Measurements from ENCODE around the gene KASH5.
A peak's percentile ranks its signal among the peaks of the same experiment; 100 is the strongest.
"Not testable (repeated sequence)": the region's sequence is repeated elsewhere in the genome, so short reads cannot be mapped to it uniquely, and the experiment has no call there.

KASH5 gene

DNA sequence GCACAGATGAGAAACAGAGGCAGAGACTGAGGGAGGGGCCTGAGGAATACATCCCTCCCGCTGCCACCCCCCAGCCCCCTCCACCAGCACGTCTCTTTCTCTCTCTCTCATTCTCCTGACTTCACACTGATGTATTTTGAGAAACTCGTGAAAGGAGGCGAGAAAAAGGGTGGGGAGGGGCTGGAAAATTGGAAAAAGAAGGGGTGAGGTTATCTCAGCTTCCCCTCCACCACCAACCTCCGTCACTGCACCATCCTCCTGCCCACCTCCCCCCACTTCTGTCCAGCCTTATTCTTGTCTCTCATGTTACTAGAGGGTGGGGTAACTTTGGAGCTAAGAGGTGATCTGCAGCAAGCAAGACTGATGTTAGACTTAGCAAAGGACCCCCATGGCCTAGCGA lies 51.8 kb downstream of the KASH5 start:
- DNase-seq, result no peak

DNA sequence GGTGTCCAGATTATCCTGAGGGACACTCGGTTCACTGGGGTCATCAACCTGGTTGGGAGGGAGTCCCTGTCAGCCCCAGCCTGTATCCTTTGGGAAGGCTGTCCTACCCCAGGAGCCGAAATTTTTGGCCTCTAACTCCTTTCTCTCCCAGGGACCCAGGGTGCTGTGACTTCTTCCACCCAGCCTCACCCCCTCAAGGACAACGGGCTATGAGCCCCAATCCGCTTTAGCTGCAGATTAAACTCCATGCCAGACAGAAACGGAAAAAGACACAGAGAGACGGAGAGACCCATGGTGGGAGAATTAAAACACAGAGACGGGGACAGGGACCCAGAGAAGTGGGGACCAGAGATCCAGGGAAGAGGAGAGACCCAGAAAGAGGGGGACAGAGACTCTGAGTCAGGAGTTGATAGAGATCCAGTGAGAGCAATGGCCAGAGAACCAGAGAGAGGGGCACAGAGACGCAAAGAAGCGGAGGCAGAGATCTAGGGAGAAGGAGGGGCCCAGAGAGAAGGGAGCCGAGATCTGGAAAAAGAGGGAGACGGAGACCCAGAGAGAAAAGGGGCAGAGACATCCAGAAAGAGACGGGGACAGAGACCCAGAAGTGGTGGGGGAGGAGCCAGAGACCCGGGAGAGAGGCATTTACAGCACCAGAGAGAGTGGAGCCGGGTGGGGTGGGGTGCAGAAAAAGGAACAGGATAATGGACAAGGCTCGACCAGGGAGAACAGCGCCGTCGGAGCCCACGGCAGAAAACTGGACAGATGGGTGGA lies 52.6 kb downstream of the KASH5 start:
- DNase-seq, result no peak

DNA sequence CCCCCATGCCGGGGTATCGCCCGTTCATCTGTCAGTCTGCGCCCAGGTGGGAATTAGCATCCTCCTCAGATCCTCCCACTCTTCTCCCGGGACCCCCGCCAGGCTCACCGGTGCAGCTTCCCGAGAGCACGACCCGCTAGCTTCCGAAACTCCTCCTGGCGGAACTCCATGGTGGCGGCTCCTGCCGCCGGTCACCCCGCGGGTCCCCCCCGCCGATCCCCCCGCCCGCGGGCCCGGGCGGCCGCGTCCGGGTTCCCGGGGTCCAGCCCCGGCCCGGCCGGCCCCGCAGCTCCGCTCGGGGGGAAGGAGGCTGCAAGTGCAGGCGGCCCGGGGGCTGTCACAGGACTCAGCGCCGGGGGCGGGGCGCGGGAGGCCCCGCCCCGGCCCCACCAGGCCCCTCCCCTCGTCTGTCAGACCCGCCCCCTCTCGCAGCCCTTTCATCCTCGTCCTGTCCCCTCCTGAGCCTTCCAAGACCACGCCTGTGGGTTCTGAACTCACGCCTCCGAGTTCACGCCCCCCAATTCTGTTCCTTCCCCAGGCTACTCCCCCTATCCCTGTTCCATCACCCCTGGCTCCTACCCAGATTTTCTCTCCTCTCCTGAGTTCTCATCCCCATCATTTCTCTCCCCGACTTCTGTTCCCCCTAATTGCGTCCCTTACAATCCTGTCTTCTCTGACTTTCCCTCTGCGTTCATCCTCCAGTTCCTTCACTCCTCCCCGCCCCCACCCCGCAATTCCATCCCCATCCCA lies 53.3 kb downstream of the KASH5 start, which contains the start of gene SLC17A7:
Gene SLC17A7, minus strand, starts transcription at position 318 of the 750 bp plus-strand sequence. Its CDS starts 148 bp downstream, at position 170.
- no peak for DNase-seq

DNA sequence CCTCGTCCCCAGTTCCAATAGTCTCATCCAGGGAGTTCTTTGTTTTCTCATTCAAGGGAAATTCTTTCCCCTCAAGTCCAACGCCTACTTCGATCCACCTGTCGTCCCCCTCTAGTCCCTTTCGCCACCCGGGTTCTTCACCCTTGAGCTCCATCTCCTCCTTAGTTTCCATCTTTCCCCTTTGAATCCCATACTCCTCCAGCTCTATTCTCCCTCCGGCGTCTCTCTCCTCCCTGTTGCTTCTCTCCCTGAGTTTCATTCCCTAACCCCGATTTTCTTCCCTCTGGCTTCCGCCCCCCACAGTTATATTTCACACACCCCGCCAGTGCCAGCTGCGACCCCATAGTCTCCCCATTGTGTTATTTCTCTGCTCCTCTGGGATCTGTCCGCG lies 53.9 kb downstream of the KASH5 start:
- DNase-seq, result no peak

DNA sequence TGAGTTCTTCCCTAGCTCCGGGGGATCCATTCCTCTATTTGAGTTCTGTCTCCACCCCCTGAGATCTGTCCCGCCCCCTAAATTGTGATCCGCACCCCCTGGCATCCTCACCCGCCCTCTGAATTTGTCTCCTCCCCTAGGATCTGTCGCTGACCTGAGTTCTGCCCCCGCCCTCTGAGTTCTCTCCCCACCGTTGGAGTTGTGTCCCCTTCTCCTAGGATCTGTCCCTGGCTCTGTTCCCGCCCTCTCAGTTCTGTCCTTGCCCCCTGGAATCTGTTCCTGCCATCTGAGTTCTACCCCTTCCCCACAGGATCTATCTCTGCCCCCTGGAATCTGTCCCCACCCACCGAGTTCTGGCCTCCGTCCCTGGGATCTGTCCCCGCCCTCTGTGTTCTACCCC lies 54.3 kb downstream of the KASH5 start:
- no peak for DNase-seq

DNA sequence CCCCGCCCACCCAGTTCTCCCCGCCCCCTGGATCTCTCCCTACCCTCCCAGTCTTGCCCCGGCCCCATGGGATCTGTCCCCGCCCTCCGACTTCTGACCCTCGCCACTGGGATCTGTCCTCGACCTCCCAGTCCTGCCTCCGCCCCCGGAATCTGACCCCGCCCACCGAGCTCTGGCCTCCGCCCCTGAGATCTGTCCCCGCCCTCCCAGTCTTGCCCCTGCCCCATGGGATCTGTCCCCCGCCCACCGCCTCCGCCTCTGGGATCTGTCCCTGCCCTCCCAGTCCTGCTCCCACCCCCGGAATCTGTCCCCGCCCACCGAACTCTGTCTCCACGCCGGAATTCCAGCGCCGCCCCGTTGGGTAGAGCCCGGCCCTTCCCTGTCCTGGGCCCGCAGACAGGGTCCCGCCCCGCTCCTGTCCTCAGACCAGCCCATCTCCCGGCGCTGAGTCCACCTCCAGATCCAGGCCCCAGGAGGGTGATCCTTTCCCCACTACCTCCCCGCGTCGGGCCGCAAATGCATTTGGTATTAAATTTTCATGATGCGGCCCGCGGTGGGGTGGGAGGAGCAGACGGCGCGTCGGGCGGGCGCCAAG lies 54.8 kb downstream of the KASH5 start:
- no peak for DNase-seq

DNA sequence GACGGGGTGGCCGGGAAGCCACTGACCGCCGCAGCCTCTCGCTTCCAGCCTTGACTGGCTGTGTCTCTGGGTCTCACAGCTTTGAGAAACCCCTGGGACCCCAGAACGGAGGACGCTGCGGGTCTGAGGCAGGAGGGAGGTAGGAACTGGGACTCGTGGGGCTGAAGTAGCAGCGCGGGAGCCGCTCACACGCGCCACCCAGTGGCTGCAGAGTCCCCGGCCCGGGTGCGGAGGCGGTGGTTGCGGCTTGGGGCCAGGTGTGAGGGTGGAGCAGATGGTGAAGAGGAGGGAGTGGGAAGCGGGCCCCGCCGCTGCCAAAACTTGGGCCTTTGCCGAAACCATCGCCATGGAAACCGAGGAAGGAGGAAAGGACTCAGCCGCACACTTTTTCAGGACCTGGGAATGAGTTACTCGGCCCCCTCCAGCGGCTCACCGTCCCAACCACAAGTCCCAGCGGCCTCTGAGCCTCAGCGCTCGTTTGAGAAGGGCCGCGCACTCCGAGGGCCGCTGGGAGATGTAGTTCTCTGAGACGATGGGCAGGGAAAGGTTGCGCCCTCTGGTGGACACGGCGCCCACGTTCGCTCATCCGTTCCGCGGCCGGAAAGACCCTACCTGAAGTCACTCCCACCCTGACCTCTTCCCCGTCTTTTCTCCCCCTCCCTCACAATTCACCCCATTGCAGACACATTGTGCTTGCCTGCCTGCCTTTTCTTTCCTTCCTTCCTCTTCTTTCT lies 55.5 kb downstream of the KASH5 start:
- peak; percentile 90 for DNase-seq

DNA sequence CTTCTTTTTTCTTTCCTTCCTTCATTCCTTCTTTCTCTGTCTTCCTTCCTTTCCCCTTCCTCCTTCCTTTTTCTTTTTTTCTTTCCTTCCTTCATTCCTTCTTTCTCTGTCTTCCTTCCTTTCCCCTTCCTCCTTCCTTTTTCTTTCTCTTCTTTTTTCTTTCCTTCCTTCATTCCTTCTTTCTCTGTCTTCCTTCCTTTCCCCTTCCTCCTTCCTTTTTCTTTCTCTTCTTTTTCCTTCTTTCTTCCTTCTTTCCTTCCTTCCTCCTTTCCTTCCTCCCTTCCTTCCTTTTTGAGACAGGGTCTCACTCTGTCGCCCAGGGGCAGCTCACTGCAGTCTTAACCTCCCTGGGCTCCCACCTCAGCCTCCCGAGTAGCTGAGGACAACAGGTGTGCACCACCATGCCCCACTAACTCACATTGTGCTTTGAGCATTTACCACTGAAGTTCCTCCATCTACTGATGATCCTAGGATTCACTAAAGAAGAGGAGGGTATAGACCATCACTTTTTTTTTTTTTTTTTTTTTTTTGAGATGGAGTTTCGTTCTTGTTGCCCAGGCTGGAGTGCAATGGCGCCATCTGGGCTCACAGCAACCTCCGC lies 56.2 kb downstream of the KASH5 start:
- DNase-seq, result not testable (repeated sequence)

DNA sequence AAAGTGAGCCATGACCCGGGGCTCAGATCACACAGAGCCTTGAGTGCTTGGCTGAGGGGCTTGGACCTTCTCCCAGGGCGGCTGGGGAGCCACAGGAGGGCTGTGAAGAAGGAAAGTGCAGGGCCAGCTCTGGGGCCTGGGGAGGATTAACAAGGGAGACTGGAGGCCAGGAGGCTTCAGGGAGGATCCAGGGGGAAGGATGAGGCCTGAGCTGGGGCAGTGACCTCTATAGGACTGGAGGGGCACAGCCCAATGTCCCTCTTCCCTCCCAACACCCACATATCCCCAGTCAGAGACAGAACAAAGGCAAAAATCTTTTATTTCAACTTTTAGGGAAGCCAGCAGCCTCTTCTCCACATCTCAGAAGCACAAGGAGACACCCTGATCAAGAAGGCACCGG lies 57.9 kb downstream of the KASH5 start:
- DNase-seq, result no peak

DNA sequence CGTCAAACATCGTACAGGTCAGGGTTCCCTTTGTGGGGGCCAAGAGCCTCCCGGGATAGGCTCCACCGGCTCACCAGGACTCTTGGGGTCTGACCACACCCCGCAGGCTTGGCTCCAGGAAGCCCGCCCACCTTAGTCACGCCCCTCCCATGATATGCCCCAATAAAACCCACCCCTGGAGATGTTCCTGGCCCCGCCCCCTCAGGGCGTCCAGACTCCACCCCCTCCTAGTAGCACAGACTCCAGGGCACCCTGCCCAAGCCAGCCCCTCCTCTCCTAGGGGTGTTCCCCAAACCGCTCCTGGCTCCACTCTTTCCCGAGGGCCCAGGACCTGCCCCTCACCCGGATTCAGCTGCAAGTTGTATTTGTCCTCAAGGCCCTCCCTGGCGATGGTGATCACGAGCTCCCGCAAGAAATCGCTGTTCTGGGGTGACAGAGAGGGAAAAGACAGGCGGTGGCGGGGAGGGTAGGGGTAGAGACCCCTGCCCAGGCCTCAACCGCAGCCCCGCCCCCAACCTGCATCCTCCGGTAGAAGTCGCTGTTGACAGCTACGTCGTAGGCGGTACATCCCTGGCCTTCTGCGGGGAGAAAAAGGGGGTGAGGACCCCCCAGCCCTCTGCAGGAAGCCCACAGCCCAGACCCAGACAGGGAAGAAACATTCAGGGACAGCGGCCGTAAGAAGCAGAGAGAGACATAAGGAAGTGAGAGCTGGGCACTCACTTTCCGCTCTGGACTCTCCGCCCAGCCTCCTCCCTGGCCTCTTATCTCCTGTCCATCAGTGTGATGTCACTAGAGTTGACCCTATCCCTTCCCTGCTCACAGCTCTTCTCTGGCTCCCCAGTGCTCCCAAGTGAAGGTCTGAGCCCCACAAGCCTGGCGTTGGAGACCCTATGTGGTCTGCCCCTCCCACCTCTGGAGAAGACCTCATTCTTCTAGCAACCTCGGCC lies 59.7 kb downstream of the KASH5 start:
- DNase-seq, result no peak

DNA sequence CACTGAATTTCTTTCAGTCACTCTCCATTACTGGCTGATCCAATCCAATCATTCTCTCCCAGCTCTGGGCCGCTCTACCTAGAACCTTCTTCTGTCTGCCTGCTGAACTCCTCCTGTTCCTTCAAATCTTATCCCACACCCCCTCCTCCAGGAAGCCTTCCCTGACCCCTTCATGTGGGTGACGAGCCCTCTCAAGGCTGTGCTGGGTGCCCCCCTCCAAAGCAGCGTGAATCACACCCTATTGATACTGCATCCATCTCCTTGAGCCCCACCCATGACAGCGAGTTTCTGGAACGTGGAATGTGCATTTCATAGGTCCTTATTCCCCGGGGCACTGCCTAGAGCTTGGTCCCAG lies 60.4 kb downstream of the KASH5 start:
- DNase-seq, result no peak

DNA sequence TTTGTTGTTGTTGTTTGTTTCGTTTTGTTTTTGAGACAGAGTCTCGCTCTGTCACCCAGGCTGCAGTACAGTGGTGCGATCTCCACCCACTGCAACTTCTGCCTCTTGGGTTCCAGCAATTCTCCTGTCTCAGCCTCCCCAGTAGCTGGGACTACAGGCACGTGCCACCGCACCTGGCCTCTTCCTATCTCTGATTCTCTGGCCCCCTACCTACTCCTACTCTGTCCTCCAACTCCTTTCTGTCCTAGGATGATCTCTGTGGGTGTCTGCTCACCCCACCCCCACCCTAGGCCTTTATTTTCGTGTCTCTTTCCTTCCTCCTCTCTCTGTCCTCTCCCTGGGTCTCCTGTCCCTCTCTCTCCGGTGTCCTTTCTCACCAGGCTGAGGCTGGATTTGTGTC lies 62.4 kb downstream of the KASH5 start:
- DNase-seq, result no peak

DNA sequence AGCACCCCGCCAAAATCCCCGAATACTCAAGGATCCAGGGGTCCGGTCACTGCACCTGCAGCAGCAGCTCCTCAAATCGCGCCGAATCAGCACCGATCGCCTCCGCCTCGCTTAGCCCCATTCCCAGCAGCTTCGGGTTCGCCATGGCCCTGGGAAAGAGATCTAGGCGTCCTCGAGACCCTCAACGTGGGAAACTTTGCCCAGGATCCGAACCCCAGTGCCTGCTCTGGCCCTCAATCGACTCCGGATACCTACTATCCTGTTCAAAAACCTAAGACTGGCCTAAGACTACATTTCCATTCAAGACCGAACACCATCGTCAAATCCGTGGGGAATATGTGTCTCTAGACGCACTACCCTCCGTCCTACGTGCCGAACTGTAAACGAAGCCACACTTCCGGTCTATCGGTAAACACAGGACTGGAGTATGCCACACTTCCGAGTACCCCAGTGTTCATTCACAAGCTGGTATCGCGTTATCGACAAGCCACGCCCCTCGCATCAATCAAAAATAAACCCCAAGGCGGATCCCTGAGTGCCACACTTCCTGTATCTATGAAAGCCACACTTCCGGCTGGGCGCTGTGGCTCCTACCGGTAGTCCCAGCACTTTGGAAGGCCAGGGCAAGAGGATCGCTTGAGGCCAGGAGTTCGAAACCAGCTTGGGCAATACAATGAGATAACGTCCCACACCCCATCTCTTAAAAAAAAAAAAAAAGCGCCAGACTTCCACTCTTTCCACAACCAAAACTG lies 63.6 kb downstream of the KASH5 start, which contains the start of gene PIH1D1:
Gene PIH1D1, minus strand, starts transcription at position 385 of the 752 bp plus-strand sequence. Its CDS starts 240 bp downstream, at position 145.
- peak; percentile 93 for DNase-seq

DNA sequence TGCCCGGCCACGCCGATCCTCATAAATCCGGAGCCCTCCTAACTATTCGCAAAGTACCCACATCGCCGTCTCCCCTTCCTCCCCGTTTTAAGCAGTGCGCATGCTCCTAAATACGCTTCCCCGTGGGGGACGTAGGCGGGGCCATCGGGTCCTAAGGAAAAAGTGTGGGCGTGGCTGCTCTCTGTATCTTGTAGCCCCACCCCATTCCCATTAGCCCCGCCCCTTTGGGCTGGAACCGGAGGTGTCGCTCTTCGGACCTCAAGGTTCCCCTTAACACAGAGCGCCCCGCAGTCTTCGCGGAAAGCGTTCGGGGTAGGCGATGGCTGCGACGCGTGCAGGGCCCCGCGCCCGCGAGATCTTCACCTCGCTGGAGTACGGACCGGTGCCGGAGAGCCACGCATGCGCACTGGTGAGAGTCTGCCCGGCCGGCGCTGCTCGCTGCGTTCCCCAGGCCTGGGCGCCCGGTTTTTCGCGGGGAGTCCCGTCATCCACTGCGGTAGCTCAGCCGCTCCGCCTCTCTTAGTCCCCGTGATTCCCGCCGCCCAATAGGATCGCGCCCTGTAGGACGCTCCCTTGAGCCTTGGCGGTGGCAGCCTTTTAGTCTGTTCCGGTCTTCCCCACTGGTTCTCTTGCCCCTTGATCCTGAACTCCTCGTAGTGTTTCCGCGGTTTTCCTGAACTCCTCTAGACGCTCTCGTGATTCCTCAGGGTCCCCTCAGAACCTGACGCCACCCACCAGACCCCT lies 65.1 kb downstream of the KASH5 start, which contains the start of gene ALDH16A1:
Gene ALDH16A1, plus strand, starts transcription at position 213 of the 744 bp plus-strand sequence. Its CDS starts 107 bp downstream, at position 320.
- peak; percentile 98 for DNase-seq

DNA sequence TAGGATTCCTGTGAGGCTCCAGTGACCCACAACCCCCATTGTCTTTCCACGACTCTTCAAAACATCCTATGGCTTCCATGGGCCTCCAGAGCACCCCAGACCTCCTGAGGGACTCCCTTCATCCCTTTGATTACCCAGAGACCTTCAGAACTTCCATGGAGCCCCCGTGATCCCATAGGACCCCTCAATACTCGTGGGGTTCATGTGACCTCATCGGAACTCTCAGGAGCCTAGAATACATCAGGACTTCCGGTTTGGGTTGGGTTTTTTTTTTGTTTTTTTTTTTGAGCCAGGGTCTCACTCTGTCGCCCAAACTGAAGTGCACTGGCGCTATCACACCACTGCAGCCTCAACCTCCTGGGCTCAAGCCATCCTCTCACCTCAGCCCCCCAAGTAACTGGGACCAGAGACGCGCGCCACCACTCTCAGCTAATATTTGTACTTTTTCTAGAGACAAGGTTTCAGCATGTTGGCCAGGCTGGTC lies 65.8 kb downstream of the KASH5 start:
- no peak for DNase-seq

DNA sequence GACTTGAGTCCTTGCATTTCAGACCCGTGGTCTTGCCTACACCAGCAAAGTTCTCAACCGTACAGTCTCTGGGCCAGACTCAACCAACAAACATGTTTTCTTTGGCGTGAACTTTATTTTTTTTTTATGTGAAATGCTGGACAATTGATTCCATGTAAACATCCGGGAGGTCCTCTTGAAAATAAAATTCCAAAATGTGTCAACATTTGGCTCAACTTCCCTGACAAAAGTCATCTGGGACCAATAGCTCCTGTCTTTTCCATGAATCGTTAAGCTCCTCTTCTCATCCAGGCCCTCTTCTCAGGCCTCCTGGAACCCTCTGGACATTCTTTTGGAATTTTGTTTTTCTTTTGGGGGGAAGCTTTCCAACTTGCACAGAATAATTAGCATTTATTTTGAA lies 67.7 kb downstream of the KASH5 start:
- no peak for DNase-seq

DNA sequence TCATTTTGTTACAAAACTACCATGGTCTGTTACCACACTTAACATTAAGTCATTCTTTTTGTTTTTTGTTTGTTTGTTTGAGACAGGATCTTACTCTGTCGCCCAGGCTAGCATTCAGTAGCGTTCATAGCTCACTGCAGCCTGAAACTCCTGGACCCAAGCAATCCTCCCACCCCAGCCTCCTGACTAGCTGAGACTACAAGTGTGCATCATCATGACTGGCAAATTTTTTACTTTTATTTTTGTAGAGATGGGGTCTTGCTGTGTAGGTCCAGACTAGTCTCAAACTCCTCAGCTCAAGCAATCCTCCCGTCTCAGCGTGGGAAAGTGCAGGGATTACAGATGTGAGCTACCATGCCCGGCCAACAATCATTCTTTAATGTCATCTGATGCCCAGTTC lies 68.3 kb downstream of the KASH5 start:
- no peak for DNase-seq

DNA sequence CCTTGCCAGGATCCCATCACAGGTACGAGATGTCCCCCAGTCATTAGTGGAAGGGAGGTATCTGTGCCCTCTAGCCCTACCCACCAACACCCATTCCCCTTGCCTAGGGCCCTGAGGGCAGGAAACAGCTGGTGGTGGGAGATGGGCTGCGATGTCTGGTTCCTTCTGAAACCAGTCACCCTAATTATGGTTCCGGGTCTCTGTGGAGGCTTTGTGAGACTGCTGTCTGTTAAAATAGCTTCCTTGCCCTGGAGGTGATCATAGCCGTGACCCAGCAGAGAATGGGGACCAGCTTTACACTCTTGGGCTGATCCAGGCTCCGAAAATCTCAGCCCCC lies 70.5 kb downstream of the KASH5 start:
- no peak for DNase-seq

DNA sequence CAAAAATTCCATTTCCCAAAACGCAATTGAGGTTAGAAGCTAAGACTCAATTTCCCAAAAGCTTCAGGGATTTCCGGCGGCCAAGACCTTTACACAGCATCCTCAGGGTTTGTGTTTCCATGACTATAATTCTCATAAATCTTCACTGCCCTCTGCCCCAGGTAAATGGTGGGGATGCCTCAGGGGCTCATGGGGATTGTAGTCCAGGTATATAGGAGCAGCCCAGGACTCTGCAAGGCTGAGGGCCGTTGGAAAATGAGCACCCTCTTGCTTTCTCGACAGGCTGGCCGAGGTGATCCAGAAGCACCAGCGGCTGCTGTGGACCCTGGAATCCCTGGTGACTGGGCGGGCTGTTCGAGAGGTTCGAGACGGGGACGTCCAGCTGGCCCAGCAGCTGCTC lies 71.3 kb downstream of the KASH5 start:
- no peak for DNase-seq

DNA sequence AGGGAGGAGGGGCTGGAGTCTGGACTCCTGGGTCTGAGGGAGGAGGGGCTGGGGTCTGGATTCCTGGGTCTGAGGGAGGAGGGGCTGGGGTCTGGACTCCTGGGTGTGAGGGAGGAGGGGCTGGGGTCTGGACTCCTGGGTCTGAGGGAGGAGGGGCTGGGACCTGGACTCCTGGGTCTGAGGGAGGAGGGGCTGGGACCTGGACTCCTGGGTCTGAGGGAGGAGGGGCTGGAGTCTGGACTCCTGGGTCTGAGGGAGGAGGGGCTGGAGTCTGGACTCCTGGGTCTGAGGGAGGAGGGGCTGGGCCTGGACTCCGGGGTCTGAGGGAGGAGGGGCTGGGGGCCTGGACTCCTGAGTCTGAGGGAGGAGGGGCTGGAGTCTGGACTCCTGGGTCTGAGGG lies 73.1 kb downstream of the KASH5 start:
- not testable (repeated sequence) for DNase-seq
